NCI-H1048 (cell line): ENCODE data around the gene PCF11.

Experiments
- DNase-seq: peaks from one replicate; lab custom pipeline; 2025; lab: John Stamatoyannopoulos, UW

PCF11 gene

GRCh38 chr11:83151274-83151977 lies 5.5 kb upstream of the PCF11 start:
- DNase-seq, result no peak

- DNase-seq, result no peak
Observed at GRCh38 chr11:83152264-83152663, 4.7 kb upstream of the PCF11 start.

GRCh38 chr11:83153764-83154163 lies 3.2 kb upstream of the PCF11 start:
- DNase-seq, result no peak

- DNase-seq, result peak; percentile 100
Observed at GRCh38 chr11:83156144-83156995, 561 bp upstream of the PCF11 start.

GRCh38 chr11:83157594-83158356 lies 844 bp downstream of the PCF11 start:
- DNase-seq, result no peak

- DNase-seq, result no peak
Observed at GRCh38 chr11:83158357-83158786, 1.4 kb downstream of the PCF11 start.

- DNase-seq, result no peak
Observed at GRCh38 chr11:83158965-83159901, 2.3 kb downstream of the PCF11 start.

GRCh38 chr11:83159902-83160865 lies 3.3 kb downstream of the PCF11 start:
- DNase-seq, result no peak

GRCh38 chr11:83161610-83162199 lies 4.8 kb downstream of the PCF11 start:
- no peak for DNase-seq

- DNase-seq, result no peak
Observed at GRCh38 chr11:83162377-83162776, 5.4 kb downstream of the PCF11 start.

- no peak for DNase-seq
Observed at GRCh38 chr11:83166193-83166866, 9.4 kb downstream of the PCF11 start.

GRCh38 chr11:83168756-83169155 lies 11.8 kb downstream of the PCF11 start:
- no peak for DNase-seq

- no peak for DNase-seq
Observed at GRCh38 chr11:83170865-83171264, 13.9 kb downstream of the PCF11 start.

- no peak for DNase-seq
Observed at GRCh38 chr11:83172551-83172950, 15.6 kb downstream of the PCF11 start.

- DNase-seq, result no peak
Observed at GRCh38 chr11:83174008-83174407, 17.1 kb downstream of the PCF11 start.

- no peak for DNase-seq
Observed at GRCh38 chr11:83175815-83176214, 18.9 kb downstream of the PCF11 start.

- DNase-seq, result no peak
Observed at GRCh38 chr11:83181815-83182214, 24.9 kb downstream of the PCF11 start.

GRCh38 chr11:83185767-83186166 lies 28.8 kb downstream of the PCF11 start:
- no peak for DNase-seq

GRCh38 chr11:83187465-83187864 lies 30.5 kb downstream of the PCF11 start:
- DNase-seq, result no peak
